Colonic mucosa (tissue), 4 donors: ENCODE data around the gene RHBDL1. TPM values are rescaled to one million over a fixed set of nuclear protein-coding genes. Genes with fewer than 3 reads are reported as not detected.

Source experiments
- DNase-seq: peaks from one replicate; pipeline ENCODE4 v3.0.0-alpha.2; 2020
- H3K27ac ChIP-seq: fragments of 200-600 bp; one replicate; pipeline ENCODE4 v1.8.0; 2021
- H3K27me3 ChIP-seq: fragments of 200-600 bp; one replicate; pipeline ENCODE4 v1.8.0; 2021
- H3K36me3 ChIP-seq: fragments of 200-600 bp; one replicate; pipeline ENCODE4 v1.8.0; 2021
- H3K4me1 ChIP-seq: fragments of 200-600 bp; one replicate; pipeline ENCODE4 v1.8.0; 2021; ENCODE audit warnings: mild to moderate bottlenecking
- H3K4me3 ChIP-seq: fragments of 200-600 bp; one replicate; pipeline ENCODE4 v1.8.0; 2021
- H3K9ac ChIP-seq, 2 donors: one replicate each; pipeline ENCODE4 v1.7.0; 2013; ENCODE audit warnings: control low read depth in 2 of 2, low read depth in 2 of 2, low read length in 2 of 2
- H3K9me3 ChIP-seq: fragments of 200-600 bp; one replicate; pipeline ENCODE4 v1.8.0; 2021
- intact Hi-C: fragments of 100-400 bp; cut with DNase I; formaldehyde crosslinking; loops from one replicate; pipeline ENCODE4 v1.14.1; 2022
- total RNA-seq, 2 donors: library from RNA; stranded (reverse); fragmentation: NEBNext Ultra II Directional in 1 of 2; extraction: Animal tissue kit (Norgen Biotek cat#: 25700) in 1 of 2; gene quantifications; one replicate each; pipeline ENCODE4 v1.2.1, GENCODE V29; 2021
- TF ChIP-seq, protein P1 (sequence below): fragments of 200-600 bp; IDR thresholded peaks from one replicate; pipeline ENCODE4 v1.8.0; 2022; ENCODE audit warnings: antibody characterized with exemption, mild to moderate bottlenecking
- donor health status: healthy.
- donor health status: DM: no; HTN: no; CAD: no.
- donor health status: DM: no; HTN: no; CAD: no.

The RHBDL1 gene
- total RNA-seq, 2 donors from 2014 or later: 4.0 to 5.7 TPM

- DNase-seq: no peak
- H3K36me3 ChIP-seq: no peaks in the 10 kb centered on the region
- H3K9me3 ChIP-seq: no peaks in the 10 kb centered on the region
- H3K4me1 ChIP-seq: no peaks in the 10 kb centered on the region
- H3K27ac ChIP-seq: no peak overlapping the region
- peaks cover 61% of the 10 kb centered on the region for H3K27me3 ChIP-seq
- no peak overlapping the region for H3K4me3 ChIP-seq
- intact Hi-C loops: no loop called here
- no peak overlapping the region for H3K9ac ChIP-seq
- TF ChIP-seq, protein P1, sequence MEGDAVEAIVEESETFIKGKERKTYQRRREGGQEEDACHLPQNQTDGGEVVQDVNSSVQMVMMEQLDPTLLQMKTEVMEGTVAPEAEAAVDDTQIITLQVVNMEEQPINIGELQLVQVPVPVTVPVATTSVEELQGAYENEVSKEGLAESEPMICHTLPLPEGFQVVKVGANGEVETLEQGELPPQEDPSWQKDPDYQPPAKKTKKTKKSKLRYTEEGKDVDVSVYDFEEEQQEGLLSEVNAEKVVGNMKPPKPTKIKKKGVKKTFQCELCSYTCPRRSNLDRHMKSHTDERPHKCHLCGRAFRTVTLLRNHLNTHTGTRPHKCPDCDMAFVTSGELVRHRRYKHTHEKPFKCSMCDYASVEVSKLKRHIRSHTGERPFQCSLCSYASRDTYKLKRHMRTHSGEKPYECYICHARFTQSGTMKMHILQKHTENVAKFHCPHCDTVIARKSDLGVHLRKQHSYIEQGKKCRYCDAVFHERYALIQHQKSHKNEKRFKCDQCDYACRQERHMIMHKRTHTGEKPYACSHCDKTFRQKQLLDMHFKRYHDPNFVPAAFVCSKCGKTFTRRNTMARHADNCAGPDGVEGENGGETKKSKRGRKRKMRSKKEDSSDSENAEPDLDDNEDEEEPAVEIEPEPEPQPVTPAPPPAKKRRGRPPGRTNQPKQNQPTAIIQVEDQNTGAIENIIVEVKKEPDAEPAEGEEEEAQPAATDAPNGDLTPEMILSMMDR: no peak
Observed at GRCh38 chr16:708019-708418, 32.5 kb downstream of the RHBDL1 start.

GRCh38 chr16:708959-709358, 33.5 kb downstream of the RHBDL1 start:
- Histone ChIP-seq H3K36me3 (no peaks in the 10 kb centered on the region), H3K9me3 (no peaks in the 10 kb centered on the region), H3K27ac (no peak overlapping the region), H3K27me3 (peaks cover 52% of the 10 kb centered on the region), H3K4me1 (no peaks in the 10 kb centered on the region), H3K9ac (no peak overlapping the region), H3K4me3 (no peak overlapping the region)
- TF ChIP-seq, protein P1: no peak
- no peak for DNase-seq
- intact Hi-C loops: no loop called here

DNA sequence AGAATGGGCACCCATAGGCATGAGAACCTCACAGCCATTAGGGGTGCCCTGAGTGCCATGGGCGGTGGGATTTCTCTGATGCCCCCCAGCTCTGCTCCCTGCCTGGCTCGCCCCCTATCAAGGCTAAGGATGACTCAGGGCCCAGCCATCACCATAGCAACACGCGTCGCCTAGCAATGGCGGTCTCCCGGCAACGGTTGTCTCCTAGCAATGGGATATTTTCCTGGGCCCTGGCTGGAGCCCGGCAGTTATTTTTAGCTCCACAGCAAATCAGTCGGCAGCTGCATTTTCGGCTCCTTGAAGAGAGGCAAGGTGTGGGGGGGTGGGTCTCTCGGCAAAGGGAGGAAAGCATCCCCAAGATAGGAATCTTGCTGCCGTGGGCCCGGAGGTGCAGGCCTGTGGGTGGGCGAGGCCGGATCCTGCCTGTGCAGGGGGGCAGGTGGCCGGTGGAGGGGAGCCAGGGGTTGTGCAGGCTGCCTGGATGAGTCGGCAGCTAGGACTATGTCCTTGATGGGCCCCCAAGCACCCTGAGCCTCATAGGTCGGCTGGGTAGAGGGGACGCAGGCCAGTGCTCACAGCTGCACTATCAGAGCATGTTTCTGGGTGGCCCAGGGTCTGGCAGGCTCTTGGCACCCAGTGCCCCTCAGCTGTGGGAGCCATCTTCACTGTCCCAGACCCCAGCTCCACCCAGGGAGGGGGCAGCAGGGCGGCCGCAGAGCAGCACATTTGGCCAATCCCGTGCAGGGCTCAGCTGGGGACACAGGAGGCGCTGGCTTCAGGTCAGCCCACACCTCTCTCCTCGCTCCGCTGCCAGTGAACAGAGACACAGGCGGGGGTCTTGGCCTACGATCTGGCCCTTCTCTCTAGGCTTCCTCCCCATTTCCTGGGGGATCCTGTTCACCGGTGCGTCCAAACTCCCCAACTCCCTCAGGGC, 34.4 kb downstream of the RHBDL1 start:
- Histone ChIP-seq H3K9me3 (no peaks in the 10 kb centered on the region), H3K4me3 (no peak overlapping the region), H3K27me3 (peaks cover 43% of the 10 kb centered on the region), H3K36me3 (no peaks in the 10 kb centered on the region), H3K27ac (no peak overlapping the region), H3K4me1 (peaks cover 5% of the 10 kb centered on the region), H3K9ac (no peak overlapping the region)
- TF ChIP-seq, protein P1: no peak
- no peak for DNase-seq
- intact Hi-C loops: loop anchor here (5.0 kb wide), 1 partner anchor 347 kb away; no protein-coding TSS in a partner anchor

GRCh38 chr16:710500-711075, 35.1 kb downstream of the RHBDL1 start:
- Histone ChIP-seq H3K27me3 (peaks cover 37% of the 10 kb centered on the region), H3K4me1 (peaks cover 5% of the 10 kb centered on the region), H3K9me3 (no peaks in the 10 kb centered on the region), H3K36me3 (no peaks in the 10 kb centered on the region), H3K4me3 (no peak overlapping the region), H3K27ac (no peak overlapping the region), H3K9ac (no peak overlapping the region)
- DNase-seq: no peak
- intact Hi-C loops: loop anchor here (5.0 kb wide), 1 partner anchor 347 kb away; no protein-coding TSS in a partner anchor
- TF ChIP-seq, protein P1: no peak

- peaks cover 9% of the 10 kb centered on the region for H3K4me1 ChIP-seq
- H3K27me3 ChIP-seq: peaks cover 35% of the 10 kb centered on the region
- intact Hi-C loops: loop anchor here (5.0 kb wide), 1 partner anchor 346 kb away; no protein-coding TSS in a partner anchor
- H3K4me3 ChIP-seq: no peak overlapping the region
- TF ChIP-seq, protein P1: no peak
- no peaks in the 10 kb centered on the region for H3K36me3 ChIP-seq
- no peak overlapping the region for H3K27ac ChIP-seq
- no peak overlapping the region for H3K9ac ChIP-seq
- no peak for DNase-seq
- H3K9me3 ChIP-seq: no peaks in the 10 kb centered on the region
Observed at GRCh38 chr16:711084-711483, 35.6 kb downstream of the RHBDL1 start.
